ENCODE data around the gene KCND2.

DNA sequence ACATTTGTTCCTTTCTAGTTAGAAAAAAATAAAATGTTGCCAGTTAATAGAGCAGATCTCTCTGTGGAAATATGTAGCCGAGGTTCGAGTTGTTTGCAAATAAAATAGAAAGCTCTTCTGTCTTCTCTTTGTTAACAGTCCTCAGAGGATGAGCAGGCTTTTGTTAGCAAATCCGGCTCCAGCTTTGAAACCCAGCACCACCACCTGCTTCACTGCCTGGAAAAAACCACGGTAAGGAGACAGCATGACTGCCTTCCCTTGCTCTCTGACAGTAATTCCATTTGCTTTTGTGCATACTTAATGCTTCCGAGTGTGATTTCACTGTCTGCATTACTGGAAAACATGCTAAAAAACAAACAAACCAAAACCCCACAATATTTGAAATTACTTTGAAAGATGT, 469.4 kb downstream of the KCND2 start:
- TF ChIP-seq, protein P1, sequence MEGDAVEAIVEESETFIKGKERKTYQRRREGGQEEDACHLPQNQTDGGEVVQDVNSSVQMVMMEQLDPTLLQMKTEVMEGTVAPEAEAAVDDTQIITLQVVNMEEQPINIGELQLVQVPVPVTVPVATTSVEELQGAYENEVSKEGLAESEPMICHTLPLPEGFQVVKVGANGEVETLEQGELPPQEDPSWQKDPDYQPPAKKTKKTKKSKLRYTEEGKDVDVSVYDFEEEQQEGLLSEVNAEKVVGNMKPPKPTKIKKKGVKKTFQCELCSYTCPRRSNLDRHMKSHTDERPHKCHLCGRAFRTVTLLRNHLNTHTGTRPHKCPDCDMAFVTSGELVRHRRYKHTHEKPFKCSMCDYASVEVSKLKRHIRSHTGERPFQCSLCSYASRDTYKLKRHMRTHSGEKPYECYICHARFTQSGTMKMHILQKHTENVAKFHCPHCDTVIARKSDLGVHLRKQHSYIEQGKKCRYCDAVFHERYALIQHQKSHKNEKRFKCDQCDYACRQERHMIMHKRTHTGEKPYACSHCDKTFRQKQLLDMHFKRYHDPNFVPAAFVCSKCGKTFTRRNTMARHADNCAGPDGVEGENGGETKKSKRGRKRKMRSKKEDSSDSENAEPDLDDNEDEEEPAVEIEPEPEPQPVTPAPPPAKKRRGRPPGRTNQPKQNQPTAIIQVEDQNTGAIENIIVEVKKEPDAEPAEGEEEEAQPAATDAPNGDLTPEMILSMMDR (IDR thresholded peaks at IDR 0.05), result no peak
- TF ChIP-seq POLR2A (IDR thresholded peaks at IDR 0.05) (no peak), EP300 (IDR thresholded peaks at IDR 0.05) (no peak)

Data from tibial nerve (tissue), 4 donors.